ENCODE data around the gene POM121. TPM values are rescaled to one million over a fixed set of nuclear protein-coding genes. Genes with fewer than 3 reads are reported as not detected.
A peak's percentile ranks its signal among the peaks of the same experiment; 100 is the strongest.
"Not testable (repeated sequence)": the region's sequence is repeated elsewhere in the genome, so short reads cannot be mapped to it uniquely, and the experiment has no call there.

POM121 gene
- total RNA-seq, 4 donors from 2014 or later: 5.3 to 42.9 (median 10.3) TPM

DNA sequence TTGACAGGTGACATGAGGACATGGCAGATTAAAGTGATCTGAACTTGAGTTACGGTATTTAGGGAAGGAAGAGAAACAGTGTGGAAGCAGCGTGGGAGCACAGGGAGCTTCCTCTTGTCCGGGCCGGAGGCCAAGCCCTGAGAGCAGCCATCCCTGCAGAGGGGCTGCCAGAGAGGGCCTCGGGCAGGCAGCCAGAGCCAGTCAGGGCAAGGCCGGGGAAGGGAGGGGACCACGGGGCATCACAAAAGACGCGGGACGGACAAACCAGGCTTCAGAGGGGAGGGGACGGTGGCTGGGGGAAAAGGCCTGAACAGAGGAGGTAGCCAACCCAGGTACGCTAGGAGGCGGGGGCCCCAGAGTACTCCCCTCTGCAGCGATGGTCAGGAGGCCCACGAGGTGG is 20.0 kb downstream of the POM121 start:
- H3K9me3 ChIP-seq; intact Hi-C loops (cut with DNase I; ENCODE audit: low total_unique reads); H3K27ac ChIP-seq; H3K36me3 ChIP-seq; DNase-seq; H3K4me3 ChIP-seq; H3K4me1 ChIP-seq; H3K27me3 ChIP-seq: not testable (repeated sequence)

DNA sequence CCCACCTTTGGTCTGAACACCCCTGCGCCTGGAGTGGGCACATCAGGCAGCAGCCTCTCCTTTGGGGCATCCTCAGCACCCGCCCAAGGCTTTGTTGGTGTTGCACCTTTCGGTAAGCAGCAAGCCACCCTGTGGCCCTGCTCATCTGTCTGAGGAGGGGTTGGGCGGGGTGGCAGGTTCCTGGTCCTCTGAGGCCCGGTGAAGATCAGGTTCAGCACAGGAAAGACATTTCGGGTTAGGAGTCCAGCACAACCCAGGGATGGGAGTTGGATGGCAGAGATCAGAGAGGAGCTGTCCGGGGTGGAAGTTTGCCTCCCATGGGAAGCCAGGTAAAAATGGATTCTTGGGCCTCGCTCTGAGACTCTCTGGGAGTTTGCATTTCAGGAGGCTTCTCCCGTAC is 20.7 kb downstream of the POM121 start:
- H3K27ac ChIP-seq; DNase-seq; intact Hi-C loops (cut with DNase I; ENCODE audit: low total_unique reads); H3K9me3 ChIP-seq; H3K4me1 ChIP-seq; H3K36me3 ChIP-seq; H3K27me3 ChIP-seq; H3K4me3 ChIP-seq: not testable (repeated sequence)

DNA sequence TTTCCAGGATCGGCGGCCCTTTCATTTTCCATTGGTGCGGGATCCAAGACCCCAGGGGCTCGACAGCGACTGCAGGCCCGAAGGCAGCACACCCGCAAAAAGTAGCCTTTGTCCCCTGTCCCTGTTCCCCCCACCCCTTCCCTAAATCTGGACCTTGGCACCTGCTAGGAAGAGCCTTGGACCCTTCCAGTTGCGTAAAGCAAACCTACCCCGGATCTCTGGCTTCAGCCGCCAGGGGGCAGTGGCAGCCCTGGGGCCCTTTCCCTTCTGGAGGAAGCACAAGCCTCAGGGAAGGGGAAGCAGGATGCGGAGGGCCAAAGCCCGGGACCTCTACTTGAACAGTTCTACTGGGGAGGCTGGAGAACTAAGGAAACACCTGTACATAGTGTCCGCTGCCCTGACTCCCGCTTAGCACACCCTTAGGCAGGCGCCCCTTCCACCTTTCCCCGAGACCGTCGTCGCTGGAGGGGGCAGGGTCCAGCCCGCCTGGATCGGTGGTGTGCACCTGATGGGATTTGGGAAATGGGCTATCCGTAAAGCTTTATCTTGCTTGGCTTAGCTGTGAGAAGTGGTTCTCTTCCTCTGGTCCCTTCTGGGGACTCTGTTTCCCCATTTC is 21.3 kb downstream of the POM121 start:
- H3K27me3 ChIP-seq; H3K27ac ChIP-seq; DNase-seq; H3K4me1 ChIP-seq; intact Hi-C loops (cut with DNase I; ENCODE audit: low total_unique reads); H3K4me3 ChIP-seq; H3K36me3 ChIP-seq; H3K9me3 ChIP-seq: not testable (repeated sequence)

DNA sequence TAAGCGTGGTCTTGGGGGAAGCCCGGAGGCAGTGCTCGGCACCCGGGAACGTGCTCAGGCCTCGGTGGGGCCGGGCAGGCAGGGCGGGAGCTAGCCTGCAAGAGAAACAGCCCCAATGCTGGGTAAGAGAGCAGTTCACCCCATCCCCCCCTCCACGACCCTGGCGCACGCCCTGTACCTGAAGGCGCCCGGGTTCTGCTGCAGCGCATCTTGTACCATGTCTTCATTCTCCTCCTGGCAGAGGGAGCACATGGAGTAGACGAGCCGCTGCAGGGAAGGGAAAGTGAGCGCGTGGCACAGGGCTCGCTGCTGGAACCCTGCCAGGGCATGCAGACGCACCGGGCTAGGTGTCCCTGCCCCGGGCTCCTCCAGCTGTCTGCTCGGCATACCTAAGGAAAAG is 23.8 kb downstream of the POM121 start:
- H3K36me3 ChIP-seq; H3K27ac ChIP-seq; intact Hi-C loops (cut with DNase I; ENCODE audit: low total_unique reads); H3K4me3 ChIP-seq; DNase-seq; H3K27me3 ChIP-seq; H3K9me3 ChIP-seq; H3K4me1 ChIP-seq: not testable (repeated sequence)

DNA sequence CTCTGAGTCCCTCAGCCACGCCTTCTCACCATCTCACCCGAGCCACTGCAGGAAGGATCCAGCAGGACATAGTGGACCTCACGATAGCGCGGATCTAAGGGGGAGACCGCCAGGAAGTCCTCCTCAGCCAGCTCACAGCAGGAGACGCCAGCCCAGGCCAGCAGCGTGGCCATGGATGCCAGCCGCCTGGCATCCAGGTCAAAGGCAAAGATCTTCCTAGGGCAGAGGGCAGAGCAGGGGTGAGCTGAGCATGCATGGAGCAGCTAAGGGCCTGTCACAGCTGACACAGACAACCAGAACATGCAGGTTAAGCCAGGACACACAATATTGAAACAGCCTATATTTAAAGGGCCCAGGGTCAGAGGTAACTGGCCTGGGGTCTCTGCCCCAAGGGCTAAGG is 24.4 kb downstream of the POM121 start:
- H3K36me3 ChIP-seq; H3K27ac ChIP-seq; DNase-seq; H3K4me1 ChIP-seq; H3K9me3 ChIP-seq; intact Hi-C loops (cut with DNase I; ENCODE audit: low total_unique reads); H3K4me3 ChIP-seq; H3K27me3 ChIP-seq: not testable (repeated sequence)

DNA sequence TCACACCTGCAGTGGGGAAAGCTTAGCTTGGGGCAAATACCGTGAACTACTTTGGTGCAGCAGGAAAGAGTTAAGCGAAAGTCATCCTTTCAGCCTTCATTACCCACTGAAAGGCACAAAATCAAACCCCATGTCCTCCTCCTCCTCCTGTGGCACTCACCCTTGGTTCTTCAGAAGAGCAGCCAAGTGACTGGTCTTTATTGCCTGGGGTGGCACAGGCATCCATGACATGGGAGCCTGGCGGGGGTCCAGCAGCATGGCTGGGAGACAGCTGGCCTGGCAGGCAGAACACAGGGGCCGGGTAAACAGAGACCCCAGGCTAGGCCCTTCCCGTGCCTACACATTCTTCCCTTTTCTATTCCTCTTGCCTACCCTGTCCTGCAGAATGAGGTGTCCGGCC is 24.8 kb downstream of the POM121 start:
- H3K4me3 ChIP-seq; H3K36me3 ChIP-seq; H3K9me3 ChIP-seq; H3K27ac ChIP-seq; intact Hi-C loops (cut with DNase I; ENCODE audit: low total_unique reads); H3K4me1 ChIP-seq; DNase-seq; H3K27me3 ChIP-seq: not testable (repeated sequence)

DNA sequence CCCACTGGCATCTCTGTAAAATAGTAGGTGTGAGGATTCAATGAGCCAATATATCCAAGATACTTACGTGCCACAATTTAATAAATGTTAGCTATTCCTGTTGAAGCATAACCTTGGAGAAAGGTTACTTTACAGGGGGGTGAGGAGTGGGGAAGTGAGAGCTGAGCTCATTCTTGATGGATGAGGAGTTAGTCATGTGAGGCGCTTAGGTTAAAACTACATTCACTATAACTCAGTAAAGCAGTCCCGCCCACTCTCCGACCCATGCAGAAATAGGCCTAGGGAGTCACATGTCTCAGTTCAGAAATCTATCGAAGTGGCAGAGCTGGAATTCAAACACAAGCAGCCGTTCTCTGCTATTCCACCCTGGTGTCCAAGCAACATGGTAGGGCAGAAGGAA is 25.5 kb downstream of the POM121 start:
- H3K4me3 ChIP-seq; H3K27me3 ChIP-seq; H3K36me3 ChIP-seq; H3K27ac ChIP-seq; H3K4me1 ChIP-seq; H3K9me3 ChIP-seq; intact Hi-C loops (cut with DNase I; ENCODE audit: low total_unique reads); DNase-seq: not testable (repeated sequence)

DNA sequence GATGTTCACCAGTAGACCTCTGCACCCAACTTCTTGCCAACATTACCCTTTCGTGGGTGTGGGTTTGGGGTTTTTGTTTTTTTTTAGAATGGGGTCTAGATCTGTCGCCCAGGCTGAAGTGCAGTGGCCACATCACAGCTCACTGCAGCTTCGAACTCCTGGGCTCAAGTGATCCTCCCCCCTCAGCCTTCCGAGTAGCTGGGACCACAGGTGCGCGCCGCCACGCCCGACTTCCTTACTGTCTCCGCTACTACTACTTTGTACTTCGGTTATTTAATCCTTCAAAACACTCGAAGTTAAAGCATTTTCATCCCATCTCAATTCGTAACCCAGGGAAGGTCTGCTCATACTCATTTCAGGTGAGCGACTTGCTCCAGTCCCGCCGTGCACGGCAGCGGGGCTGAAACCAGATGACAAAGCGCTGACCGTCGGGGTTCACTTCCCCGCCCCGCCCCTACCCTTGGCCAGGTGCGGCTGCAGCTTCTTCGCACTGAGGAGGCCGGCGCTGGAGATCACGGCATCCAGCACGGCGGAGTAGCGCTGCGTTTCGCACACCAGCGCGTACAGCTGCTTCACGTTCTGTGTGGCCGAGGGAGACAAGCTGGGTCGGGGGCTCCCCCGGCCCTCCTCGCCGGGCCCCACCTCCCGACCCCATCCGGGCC is 29.1 kb downstream of the POM121 start:
- DNase-seq; H3K9me3 ChIP-seq; intact Hi-C loops (cut with DNase I; ENCODE audit: low total_unique reads); H3K27me3 ChIP-seq; H3K4me1 ChIP-seq; H3K36me3 ChIP-seq; H3K27ac ChIP-seq: not testable (repeated sequence)
- peak overlapping the region; percentile 25 to 43 for H3K4me3 ChIP-seq

DNA sequence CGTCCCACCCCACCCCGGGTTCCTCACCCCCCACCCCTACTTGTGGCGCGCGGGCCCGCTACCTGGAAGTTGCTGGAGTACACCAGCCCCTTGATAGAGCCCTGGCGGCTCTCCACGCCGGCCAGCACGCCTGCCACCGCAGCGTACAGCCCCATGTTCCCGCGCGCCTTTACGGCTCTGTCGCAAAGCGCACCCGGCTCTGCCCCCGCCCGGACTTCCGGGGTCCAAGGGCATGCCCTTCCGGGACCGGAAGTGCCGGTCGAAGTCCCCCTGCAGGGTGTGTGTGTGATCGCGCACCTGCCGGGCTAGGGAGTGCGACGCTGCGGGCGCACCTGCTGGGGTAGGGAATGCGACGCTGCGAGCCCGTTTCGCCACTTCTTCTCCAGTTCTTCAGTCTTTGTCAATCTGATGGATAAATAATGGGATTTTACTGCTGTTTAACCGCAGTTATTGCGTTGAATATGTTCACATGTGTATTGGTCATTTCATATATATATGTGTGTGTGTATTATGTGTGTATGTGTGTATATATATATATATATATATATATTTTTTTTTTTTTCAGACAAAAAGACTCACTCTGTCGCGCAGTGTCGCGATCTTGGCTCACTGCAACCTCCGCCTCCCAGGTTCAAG is 29.8 kb downstream of the POM121 start:
- H3K4me1 ChIP-seq; H3K36me3 ChIP-seq; H3K9me3 ChIP-seq; DNase-seq; H3K27me3 ChIP-seq; H3K27ac ChIP-seq; intact Hi-C loops (cut with DNase I; ENCODE audit: low total_unique reads): not testable (repeated sequence)
- H3K4me3 ChIP-seq: peak overlapping the region; percentile 25 to 43

DNA sequence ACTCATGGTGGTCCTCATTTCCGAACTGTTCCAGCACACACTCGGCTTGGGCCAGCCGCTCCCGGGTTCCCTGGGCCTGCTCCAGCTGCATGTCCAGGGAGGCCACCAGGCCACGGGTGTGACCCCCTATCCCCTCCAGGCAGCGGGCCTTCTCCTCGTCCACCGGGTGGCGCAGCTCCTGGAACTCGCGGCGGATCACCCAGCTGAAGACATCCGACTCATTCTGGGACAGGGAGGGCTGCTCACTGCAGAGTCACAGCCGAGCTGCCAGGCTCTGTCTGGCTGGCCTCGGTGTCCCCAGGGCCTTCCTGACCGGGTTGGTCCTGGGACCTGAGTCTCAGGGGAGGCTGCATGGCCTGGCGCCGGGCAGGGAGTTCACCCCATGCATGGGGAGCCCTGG is 35.1 kb downstream of the POM121 start:
- DNase-seq; H3K36me3 ChIP-seq; H3K4me1 ChIP-seq; H3K4me3 ChIP-seq; H3K27me3 ChIP-seq; H3K27ac ChIP-seq; intact Hi-C loops (cut with DNase I; ENCODE audit: low total_unique reads); H3K9me3 ChIP-seq: not testable (repeated sequence)

DNA sequence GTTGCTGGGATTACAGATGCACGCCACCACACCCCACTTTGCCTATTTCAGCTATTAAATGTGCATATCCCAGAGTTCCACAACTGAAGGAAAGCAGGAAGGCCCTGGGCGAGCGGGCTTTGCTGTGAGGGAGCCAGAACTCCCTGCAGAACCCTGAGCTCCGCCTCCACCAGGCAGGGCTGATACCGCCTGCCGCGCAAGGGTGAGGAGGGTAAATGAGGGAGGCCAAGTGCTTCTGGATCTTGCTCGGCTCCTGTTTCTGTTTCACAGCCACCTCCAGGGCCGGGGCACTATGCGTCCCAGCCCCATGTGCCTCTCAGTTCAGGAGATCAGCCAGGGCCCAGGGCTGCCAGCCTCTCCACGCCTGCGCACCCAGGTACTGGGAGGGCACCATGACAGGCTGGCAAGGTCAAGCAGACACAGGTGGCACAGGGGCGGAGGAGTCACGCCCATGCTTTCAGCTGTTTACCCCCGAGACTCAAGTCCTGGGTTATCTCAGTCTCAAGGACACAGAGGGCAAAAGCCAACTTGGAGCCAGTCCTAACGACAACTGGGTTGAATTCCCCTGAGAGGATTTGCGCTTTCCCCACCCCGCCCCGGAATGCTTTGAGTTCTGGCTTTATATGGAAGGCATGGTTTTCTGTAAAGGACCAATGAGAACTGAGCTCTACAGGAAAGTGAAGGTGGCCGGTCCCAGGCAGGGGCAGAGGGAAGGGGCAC is 35.9 kb downstream of the POM121 start:
- H3K27me3 ChIP-seq; H3K27ac ChIP-seq; H3K4me1 ChIP-seq; H3K9me3 ChIP-seq; intact Hi-C loops (cut with DNase I; ENCODE audit: low total_unique reads); DNase-seq; H3K36me3 ChIP-seq; H3K4me3 ChIP-seq: not testable (repeated sequence)

DNA sequence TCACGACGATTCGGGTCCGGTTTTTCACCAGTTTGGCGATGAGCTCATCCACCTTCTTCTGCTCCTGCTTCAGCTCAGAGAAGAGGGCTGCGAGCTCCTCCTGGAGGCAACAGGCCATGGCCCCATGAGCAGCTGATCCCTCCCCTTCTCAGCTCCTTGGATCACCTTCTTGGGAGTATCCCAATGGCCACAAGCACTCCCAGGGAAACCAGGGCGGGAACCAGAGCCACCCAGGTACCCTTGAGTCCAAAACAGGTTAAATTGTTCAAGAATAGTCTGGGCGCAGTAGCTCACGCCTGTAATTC is 36.4 kb downstream of the POM121 start:
- H3K27ac ChIP-seq; H3K27me3 ChIP-seq; H3K36me3 ChIP-seq; H3K4me1 ChIP-seq; H3K4me3 ChIP-seq; intact Hi-C loops (cut with DNase I; ENCODE audit: low total_unique reads); DNase-seq; H3K9me3 ChIP-seq: not testable (repeated sequence)

DNA sequence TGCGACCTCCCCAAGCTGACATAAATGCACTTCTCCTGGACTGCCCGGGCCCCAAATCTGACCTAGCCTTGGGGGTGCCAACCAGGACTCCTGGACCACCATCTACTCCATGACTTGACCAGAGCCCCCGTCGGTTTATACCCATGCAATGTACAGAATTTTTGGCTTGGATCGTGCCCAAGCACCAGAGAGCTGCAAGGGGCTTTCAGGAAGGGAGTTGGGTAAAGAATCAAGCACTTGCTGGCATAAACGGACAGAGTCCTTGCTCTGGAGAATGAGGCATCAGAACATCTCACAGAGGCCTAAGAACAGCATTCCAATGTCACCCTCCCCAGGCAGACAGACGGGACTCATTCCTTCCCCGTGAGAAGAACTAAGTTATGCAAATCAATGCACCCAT is 38.2 kb downstream of the POM121 start:
- H3K36me3 ChIP-seq; H3K27ac ChIP-seq; H3K4me1 ChIP-seq; intact Hi-C loops (cut with DNase I; ENCODE audit: low total_unique reads); H3K9me3 ChIP-seq; H3K4me3 ChIP-seq; DNase-seq; H3K27me3 ChIP-seq: not testable (repeated sequence)

Measured in uterus (tissue), 4 donors.